ENCODE results near the gene CLK4. TPM values are rescaled to one million over a fixed set of nuclear protein-coding genes. Genes with fewer than 3 reads are reported as not detected.

CLK4 gene
- total and polyA plus RNA-seq, 2 of the 8 experiments (the other 6 are each of a cell fraction or from before 2014, with no cell fraction given) = 8.1 to 12.6 TPM

GRCh38 chr5:178673801-178674295 is 47.0 kb upstream of the CLK4 start (continued):
- TF ChIP-seq SIN3A (conservative IDR thresholded peaks at IDR 0.05 in 1 of 2, IDR thresholded peaks at IDR 0.05 in 1 of 2; ENCODE audit: low read depth in 1 of 2, low read length in 2 of 2) (no peak), SUZ12 (IDR thresholded peaks at IDR 0.05; ENCODE audit: low read length) (no peak), SP4 (IDR thresholded peaks at IDR 0.05; ENCODE audit: low read length) (no peak), BCL11A (IDR thresholded peaks at IDR 0.05; ENCODE audit: low read depth in 2 of 2, low read length in 2 of 2) (no peak), SRF (IDR thresholded peaks at IDR 0.05; ENCODE audit: low read depth, low read length) (no peak)

Data from H1 (cell line).